COR-L47 (cell line): Measurements from ENCODE around the gene ADAM8.
"Not testable (repeated sequence)": the region's sequence is repeated elsewhere in the genome, so short reads cannot be mapped to it uniquely, and the experiment has no call there.

ENCODE experiments used
- DNase-seq: peaks from one replicate; lab custom pipeline; 2025; lab: John Stamatoyannopoulos, UW

ADAM8 gene

DNA sequence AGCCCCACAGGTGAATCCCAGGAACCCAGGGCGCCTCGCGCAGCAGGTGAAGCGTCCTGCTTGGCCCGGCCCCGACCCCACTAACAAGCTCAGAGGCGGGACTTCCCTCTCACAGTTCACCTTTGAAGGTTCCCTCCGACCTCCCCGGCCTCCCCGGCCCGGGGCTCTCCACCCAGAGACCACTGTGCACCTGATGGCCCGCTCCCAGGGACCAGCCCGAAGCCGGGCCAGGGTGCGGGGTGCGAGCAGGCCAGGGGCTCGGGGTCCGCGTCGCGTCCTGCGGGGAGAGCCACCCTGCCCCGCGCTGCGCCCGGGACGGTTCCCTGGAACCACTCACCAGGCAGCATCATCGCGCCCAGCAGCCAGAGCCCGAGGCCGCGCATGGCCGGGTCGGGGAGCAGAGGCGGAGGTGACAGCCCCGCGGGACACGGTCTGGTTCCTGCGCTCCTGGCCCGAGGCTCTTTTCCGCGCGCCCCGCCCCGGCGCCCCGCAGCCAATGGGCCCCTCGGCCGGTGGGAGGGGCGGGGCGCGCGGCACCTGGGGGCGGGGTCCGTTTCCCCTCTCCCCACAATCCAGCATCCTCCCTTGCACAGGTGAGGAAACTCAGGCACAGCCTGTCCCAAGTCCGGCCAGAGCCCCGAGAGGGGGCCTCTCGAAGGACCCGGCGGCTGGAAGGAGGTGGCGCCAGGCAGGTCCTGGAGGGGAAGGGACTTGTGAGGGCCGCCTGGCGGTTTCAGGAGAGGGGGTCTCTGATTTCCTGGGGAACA lies at the start of gene ADAM8:
Gene ADAM8 (minus strand): TSS at position 434 of the 767 bp plus-strand sequence. CDS start 51 bp downstream, at position 383.
- DNase-seq, result no peak

DNA sequence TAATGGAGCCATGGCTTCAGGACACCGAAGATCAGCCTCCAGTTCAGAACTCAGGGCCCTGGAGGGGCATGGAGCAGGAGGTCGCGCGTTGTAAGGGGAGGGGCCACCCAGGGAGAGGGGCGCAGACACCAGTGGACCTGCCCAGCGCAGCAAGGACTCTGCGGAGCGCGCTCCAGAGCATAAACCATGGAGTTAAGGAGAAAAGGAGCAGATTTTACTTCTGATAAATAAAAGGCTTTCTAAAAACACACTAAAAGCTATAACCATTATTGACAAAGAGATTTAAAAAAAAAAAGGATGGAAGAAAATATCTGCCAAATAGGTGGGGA lies 49.5 kb upstream of the ADAM8 start:
- DNase-seq, result no peak

DNA sequence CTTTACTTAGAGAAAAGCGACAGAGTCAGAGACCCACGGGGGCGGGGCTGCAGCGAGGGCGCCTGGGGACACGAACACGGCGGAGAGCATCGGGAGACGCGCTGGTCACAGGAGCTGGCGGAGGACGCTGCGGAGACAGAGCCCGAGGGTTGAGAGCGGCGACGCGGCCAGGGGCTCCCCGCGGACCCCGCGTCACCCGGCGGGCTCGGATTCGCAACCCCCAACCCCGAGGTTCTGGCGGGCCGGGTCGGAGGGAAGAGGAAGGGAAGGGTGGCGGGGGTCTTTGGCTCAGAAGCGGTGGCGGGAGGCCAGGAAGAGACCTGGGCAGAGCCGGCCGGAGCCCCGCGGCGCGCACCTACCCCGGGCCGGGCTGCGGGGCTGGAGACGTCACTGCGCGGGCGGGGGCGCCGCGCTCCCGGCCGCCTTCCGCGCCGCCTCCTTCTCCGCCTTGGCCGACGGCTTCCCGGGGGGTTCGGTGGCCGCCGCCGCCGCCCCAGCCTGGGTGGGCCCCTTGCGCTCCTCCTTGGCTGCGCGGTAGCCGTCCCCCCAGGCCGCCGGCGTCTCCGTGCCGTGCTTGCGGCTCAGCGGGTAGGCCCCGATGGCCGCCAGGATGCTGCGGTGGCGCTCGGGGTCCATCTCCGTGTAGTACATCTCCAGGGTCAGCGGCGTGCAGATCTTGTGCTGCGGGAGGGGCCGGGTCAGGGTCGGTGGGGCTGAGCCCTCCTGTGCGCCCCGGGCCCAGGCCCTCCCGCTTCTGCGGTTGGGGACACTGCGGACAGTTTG lies 49.0 kb upstream of the ADAM8 start:
- no peak for DNase-seq

DNA sequence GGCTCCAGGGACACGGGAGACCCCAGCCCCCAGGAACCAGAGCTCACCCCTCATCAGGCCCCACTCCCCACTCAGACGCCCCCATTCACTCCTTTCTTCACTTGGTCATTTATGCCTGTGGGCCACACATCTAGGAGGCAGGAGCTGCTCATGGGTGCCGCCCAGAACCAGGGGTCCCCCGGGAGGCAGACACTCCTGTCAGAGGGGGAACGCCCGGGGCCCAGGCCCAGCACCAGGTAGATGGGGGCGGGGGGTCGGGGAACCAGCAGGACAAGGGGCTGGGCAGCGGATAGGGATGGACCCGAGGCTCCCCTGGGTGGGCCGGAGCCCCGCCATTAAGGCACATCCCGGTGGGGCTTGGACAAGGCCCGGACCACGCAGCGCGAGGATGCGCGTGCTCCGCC lies 48.2 kb upstream of the ADAM8 start:
- no peak for DNase-seq

DNA sequence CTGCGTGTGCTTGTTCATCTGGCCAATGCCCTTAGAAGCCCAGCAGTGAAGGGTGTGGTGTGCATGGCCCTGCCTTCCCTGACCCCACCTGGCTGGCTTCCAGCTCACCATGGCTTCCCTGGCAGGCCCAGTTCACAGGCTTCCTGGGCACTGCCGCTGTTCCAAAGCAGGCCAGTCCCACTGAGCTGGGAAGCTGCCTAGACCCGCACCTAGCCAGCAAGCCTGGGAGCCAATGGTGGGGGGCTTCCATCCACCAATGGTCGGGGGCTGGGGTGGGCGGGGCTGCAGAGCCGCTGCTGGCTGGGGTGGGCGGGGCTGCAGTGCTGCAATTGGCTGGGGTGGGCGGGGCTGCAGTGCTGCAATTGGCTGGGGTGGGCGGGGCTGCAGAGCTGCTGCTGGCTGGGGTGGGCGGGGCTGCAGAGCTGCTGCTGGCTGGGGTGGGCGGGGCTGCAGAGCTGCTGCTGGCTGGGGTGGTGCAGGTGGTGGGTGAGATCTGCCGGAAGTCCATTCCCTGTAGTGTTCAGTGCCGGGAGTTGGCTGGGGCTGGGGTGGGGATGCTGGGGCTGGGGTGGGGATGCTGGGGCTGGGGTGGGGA lies 47.6 kb upstream of the ADAM8 start:
- DNase-seq, result peak; percentile 70

DNA sequence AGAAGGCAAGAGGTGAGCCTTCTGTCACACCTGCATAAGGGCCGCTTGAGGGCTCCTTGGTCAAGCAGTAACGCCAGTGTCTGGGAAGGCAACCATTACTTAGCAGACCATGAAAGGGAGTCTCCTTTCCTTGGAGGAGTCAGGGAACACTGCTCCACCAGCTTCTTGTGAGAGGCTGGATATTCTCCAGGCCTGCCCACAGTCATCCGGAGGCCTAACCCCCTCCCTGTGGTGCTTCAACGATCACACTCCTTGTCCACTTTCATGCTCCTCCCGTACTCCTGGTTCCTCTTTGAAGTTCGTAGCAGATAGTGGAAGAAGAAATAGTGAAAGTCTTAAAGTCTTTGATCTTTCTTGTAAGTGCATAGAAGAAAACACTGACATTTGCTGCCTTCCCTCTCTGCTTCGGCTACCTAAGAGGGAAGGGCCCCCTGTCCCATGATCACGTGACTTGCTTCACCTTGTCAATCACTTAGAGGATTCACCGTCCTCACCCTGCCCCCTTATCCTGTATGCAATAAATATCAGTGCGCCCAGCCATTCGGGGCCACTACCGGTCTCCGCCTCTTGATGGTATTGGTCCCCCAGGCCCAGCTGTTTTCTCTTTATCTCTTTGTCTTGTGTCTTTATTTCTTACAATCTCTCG lies 45.5 kb upstream of the ADAM8 start:
- DNase-seq, result not testable (repeated sequence)

DNA sequence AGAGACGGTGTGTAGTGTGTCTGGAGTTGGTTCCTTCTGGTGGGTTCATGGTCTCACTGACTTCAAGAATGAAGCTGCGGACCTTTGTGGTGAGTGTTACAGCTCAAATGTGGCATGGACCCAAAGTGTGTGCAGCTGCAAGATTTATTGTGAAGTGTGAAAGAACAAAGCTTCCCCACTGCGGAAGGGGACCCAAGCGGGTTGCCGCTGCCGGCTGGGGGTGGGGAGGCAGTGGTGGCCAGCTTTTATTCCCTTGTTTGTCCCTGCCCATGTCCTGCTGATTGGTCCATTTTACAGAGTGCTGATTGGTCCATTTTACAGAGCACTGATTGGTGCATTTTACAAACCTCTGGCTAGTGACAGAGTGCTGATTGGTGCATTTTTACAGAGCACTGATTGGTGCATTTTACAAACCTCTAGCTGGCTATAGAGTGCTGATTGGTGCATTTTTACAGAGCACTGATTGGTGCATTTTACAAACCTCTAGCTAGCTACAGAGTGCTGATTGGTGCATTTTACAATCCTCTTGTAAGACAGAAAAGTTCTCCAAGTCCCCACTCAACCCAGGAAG lies 44.3 kb upstream of the ADAM8 start:
- not testable (repeated sequence) for DNase-seq

DNA sequence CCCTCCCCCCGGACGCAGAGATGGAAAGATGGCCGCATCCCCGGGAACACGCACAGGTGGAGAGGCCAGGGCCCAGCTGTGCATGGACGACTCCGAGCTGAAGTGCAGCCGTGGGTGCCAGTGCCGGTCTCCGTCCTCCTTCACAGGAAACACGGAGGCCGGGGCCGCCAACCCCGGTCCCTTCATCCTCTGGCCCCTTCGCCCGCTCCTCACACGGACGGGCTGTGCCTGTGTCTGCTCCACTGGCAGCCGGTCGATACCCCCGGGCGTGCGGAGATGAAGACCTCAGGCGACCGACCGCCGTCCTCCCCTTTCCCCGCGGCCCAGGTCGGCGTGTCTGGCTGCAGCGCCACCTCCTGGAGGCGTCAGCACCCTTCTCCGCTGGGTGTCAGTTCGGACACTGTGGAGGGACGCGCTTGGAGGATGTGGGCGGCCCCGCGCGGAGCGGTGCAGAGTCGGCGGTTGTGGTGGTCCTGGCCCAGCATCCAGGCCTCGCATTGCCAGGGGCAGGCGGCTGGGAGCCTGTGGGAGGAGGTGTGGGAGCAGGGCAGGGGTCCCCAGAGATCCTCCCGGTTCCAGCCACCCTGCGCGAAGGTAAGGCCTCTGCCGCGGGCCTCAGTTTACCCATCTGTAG lies 41.9 kb upstream of the ADAM8 start:
- DNase-seq, result peak; percentile 28

DNA sequence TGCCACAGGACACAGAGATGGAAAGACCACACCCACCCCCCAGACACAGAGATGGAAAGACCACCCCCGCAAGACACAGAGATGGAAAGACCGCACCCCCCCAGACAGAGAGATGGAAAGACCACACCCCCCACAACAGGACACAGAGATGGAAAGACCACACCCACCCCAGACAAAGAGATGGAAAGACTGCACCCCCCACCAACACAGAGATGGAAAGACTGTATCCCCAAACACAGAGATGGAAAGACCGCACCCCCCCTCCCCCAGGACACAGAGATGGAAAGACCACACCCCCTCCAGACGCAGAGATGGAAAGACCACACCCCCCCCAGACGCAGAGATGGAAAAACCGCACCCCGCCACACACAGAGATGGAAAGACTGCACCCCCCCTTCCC lies 40.1 kb upstream of the ADAM8 start:
- DNase-seq, result no peak

DNA sequence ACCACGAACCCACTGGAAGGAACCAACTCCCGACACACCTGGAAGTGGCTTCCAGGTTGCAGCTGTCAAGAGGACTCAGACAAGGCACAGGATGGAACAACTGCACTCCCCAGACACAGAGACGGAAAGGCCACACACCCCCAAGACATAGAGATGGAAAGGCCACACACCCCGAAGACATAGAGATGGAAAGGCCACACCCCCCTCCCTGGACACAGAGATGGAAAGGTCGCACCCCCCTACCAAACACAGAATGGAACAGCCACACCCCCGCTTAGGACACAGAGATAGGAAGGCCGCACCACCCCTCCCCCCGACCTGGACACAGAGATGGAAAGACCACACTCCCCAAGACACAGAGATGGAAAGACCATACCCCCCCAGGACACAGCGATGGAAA lies 39.6 kb upstream of the ADAM8 start:
- DNase-seq, result no peak

DNA sequence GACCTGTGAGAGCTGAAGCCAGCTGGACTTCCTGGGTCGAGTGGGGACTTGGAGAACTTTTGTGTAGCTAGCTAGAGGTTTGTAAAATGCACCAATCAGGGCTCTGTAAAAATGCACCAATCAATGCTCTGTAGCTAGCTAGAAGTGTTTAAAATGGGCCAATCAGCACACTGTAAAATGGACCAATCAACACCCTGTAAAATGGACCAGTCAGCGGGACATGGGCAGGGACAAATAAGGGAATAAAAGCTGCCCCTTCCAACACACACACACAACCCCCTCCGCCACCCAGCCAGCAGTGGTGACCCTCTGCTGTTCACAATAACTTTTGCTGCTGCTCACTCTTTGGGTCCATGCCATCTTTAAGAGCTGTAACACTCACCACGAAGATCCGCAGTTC lies 39.2 kb upstream of the ADAM8 start:
- no peak for DNase-seq

DNA sequence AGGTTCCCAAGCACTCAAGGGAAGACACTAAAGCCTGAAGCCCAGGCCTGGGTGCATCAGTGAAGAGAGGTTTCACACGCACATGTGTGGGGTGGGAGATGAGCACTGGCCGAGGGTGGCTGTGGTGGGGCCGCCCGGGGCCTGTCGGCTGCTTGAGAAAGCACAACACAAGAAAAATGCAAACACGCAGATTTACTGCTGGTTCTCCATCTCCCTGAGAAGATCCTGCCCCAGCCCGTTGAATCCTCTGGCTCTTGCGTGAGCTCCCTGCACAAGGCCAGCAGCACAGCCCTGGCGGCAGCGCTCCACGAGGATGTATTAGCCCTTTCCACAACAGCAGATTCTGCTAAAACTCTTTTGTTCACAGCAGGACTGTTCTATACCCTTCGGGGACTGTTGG lies 38.2 kb upstream of the ADAM8 start:
- no peak for DNase-seq

DNA sequence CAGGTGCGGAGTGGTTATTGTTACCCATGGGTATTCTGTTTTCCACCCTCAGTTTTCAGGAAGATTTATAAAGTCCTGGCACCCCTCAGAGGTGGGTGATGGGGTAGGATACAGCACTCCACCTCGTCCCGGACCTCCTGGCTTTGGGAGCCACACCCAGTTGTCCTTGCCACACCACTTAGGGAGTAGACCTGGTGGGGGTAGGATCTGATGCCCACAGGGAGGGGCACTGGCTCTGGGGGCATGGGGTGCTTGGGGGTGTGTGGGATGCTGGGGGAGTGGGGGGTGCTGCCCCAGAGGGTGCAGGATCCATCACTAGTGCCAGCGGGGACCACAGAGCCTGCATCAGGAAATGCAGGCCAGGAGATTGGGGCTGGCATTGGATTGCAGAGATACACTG lies 36.5 kb upstream of the ADAM8 start:
- DNase-seq, result no peak

DNA sequence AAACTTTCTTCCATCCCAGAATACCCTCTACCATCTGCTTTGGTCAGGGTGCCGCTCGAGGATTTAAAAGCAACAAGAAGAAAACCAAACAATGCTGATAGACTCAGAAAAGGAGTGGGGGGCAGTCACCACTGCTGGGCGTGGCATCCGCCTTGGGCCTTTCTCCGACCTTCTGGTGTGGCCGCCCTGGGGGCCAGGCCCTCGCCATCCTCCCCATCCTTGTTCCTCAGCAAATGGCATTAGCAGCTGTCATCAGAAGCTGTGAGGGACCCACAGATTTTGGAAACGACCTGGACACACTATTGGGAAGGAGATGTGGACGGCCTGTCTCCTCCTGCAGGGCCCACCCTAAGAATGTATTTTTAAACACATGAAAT lies 36.1 kb upstream of the ADAM8 start:
- DNase-seq, result no peak

DNA sequence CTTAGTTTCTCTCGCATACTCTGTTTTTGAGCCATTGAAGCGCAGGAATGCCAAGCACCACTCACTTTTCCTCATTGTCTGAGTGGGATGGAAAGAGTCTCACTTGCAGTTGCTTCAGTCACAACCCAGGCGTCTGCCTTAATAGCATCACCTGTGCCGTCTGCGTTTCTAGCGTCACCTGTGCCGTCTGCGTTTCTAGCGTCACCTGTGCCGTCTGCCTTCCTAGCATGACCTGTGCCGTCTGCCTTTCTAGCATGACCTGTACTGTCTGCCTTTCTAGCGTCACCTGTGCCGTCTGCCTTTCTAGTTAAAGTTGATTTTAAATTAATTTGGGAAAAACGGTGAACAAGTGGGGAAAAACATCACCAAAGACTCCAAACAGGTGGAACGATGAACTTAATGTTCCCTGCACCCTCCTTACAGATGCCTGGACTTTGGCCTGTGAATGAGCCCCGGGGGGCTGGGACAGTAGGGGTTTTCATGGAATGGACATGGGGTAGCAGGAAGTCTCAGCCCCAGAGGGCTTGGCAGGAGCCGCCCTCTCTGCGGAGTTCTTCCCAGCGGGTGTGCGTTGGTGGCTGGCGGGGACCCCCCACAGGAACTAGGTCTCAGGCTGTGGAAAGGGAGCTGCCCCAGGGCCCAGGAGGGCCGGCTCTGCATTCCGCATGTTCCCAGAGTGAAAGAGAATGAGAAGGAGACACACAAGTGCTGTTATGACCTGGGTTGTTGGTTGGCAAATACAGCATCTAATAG lies 35.5 kb upstream of the ADAM8 start:
- no peak for DNase-seq

DNA sequence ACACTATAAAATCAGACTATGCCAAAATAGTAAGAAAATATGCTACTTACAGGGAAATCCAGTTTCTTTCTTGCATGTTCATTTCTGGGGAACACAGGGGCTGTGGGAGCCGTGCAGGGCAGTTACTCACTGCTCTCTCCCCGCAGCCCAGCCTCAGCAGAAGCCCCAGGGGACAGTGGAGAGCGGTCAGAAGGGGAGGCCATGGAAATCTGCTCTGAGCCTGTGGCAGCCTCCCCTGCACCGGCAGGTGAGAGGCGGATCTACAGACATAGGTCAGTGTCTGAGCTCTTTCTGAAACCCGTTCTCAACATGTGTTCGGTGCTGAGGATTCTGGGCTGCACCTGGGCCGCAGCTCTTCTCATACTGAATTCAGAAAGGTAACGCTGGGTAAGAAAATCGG lies 34.9 kb upstream of the ADAM8 start:
- no peak for DNase-seq

DNA sequence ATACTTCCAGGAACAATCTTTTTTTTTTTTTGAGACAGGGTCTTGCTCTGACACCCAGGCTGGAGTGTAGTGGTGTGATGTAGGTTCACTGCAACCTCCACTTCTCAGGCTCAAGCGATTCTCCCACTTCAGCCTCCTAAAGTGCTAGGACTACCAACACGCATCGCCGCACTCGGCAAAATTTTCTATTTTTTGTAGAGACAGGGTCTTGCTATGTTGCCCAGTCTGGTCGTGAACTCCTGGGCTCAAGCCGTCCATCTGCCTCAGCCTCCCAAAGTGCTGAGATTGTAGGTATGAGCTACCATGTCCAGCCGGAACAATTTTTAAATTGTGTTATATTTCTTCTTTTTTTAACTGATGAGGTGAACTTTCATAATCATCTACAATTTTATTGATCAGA lies 34.1 kb upstream of the ADAM8 start:
- DNase-seq, result no peak

DNA sequence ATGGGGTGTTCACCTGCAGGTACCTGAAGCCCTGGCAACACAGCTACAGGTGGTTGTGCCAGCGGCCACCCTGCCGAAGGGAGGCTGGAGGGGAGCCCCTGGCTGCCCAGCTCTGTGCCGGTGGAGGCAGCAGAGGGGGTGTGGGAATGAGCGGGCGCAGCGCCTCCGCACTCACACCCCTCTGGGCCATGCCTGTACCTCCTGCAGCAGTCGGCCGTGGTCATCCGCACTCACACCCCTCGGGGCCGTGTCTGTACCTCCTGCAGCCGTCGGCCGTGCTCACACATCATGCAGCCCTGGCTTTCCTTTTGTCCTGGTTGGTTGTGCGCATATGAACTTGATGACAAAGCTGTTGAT lies 33.7 kb upstream of the ADAM8 start:
- DNase-seq, result no peak

DNA sequence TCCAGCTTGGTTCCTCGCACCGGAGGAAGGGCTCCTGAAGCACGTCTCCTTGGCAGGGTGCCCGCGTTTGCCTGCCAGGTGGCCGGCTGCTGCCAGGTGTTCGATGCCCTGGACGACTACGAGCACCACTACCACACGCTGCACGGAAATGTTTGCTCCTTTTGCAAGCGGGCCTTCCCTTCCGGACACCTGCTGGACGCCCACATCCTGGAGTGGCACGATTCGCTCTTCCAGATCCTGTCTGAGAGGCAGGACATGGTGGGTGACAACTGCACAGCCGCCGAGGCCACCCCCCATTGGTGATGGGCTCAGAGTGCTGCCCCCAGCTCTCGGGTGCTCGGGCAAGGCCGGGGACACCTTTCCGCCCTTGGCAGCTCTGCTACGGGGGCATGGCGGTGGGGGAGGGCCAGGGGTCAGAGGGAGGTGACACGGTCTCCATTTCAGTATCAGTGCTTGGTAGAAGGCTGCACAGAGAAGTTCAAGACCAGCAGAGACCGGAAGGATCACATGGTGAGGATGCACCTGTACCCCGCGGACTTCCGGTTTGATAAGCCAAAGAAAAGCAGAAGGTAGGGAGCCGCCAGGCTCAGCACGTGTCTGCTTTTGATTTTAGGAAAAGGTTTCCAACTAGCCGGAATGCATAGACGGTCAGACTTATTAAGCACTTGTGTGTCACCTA lies 33.2 kb upstream of the ADAM8 start:
- DNase-seq, result peak; percentile 47

DNA sequence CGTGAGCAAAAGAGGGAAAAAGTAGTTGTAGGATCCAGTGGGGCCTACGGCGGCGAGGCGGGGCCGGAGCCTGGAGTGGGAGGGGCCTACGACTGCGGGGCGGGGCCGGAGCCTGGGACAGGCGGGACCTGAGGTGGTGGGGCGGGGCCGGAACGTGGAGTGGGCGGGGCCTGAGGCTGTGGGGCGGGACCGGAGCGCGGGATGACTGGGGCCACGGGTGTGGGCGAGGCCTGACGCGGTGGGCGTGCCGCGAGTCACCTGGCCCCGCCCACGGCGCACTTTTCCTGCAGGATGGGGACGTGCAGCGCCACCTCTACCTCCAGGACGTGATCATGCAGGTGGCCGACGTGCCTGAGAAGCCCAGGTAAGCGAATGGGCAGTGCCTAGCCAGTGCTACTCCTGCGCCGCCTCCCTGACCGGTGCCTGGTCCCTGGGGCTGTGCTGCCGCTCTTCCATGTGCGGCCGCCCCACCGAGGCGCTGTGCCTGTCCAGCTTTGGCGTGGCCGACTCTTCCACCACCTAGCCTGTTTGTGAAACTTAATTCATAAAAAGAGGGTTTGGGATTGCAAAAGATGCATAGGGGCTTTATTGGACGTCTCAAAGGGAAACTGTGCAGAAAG lies 32.5 kb upstream of the ADAM8 start:
- DNase-seq, result peak; percentile 64
